Fibroblast of villous mesenchyme (primary cell): ENCODE results near the gene IRF2. TPM values are rescaled to one million over a fixed set of nuclear protein-coding genes. Genes with fewer than 3 reads are reported as not detected.
A peak's percentile ranks its signal among the peaks of the same experiment; 100 is the strongest.

ENCODE experiments used
- DNase-seq: peaks from one replicate; pipeline ENCODE4 v3.0.0-alpha.2; 2010; ENCODE audit warnings: low read depth
- H3K4me3 ChIP-seq: 2 replicates; pipeline ENCODE4 v1.5.1; 2011; ENCODE audit warnings: low read depth, mild to moderate bottlenecking, low read length
- CTCF ChIP-seq: IDR thresholded peaks from 2 replicates; pipeline ENCODE4 v1.5.1; 2012; ENCODE audit warnings: low read depth, mild to moderate bottlenecking, low read length; ENCODE audit not compliant: insufficient read depth
- total RNA-seq: library from RNA; depleted of rRNA; stranded (reverse); fragments of >200 nt; gene quantifications from 2 replicates; pipeline ENCODE4 v1.2.3, GENCODE V29; 2012

Gene IRF2
- total RNA-seq, 1 donor: 42.3 TPM

GRCh38 chr4:184451726-184452125 lies 22.6 kb downstream of the IRF2 start:
- DNase-seq: peak; percentile 75

GRCh38 chr4:184450743-184451535 lies 23.4 kb downstream of the IRF2 start:
- TF ChIP-seq CTCF: no peak
- H3K4me3 ChIP-seq: no peak overlapping the region
- DNase-seq: peak; percentile 29

More at GRCh38 chr4:184451726-184452125, 22.6 kb downstream of the IRF2 start:
- no peak for TF ChIP-seq CTCF
- no peak overlapping the region for H3K4me3 ChIP-seq

GRCh38 chr4:184450045-184450444 lies 24.3 kb downstream of the IRF2 start:
- no peak overlapping the region for H3K4me3 ChIP-seq
- no peak for TF ChIP-seq CTCF
- DNase-seq: peak; percentile 71

GRCh38 chr4:184448821-184449220 lies 25.5 kb downstream of the IRF2 start:
- H3K4me3 ChIP-seq: peak overlapping the region; percentile 59
- peak; percentile 89 for DNase-seq
- TF ChIP-seq CTCF: no peak

- TF ChIP-seq CTCF: no peak
- H3K4me3 ChIP-seq: peak overlapping the region; percentile 59
- DNase-seq: no peak
Observed at GRCh38 chr4:184448141-184448540, 26.2 kb downstream of the IRF2 start.

- DNase-seq: no peak
- TF ChIP-seq CTCF: no peak
- H3K4me3 ChIP-seq: no peak overlapping the region
Observed at GRCh38 chr4:184447664-184448063, 26.7 kb downstream of the IRF2 start.
